HepG2 (cell line): ENCODE data around the gene GRIK4. TPM values are rescaled to one million over a fixed set of nuclear protein-coding genes. Genes with fewer than 3 reads are reported as not detected.
"Not testable (repeated sequence)": the region's sequence is repeated elsewhere in the genome, so short reads cannot be mapped to it uniquely, and the experiment has no call there.

ENCODE experiments used
- ATAC-seq: fragments of 200-7000 bp; cut with Tn5 transposase; 3 replicates; pipeline ENCODE4 v1.9.1; 2020; ENCODE audit warnings: mild to moderate bottlenecking, moderate library complexity
- BruUV-seq: library from RNA; stranded (reverse); fragments of 400-500 nt; replicated peaks from 2 replicates; lab custom pipeline; 2021; lab: Mats Ljungman, UMichigan
- CTCF ChIA-PET: fragments of 300-600 bp; formaldehyde crosslinking; extraction: SDS; loops from one replicate; lab custom pipeline; 2021; ENCODE audit warnings: low total read pairs, inconsistent platforms, low intra/inter-chr PET ratio; lab: Yijun Ruan, JAX
- POLR2A ChIA-PET: fragments of 350-600 bp; sonication (Branson Sonifier 250); formaldehyde crosslinking; loops from one replicate; lab custom pipeline; 2020; ENCODE audit warnings: antibody characterized with exemption, inconsistent platforms; lab: Yijun Ruan, JAX
- DNase-seq: peaks from one replicate; pipeline ENCODE4 v3.0.0-alpha.2; 2015; ENCODE audit warnings: low spot score
- FAIRE-seq: peaks from 3 replicates; lab custom pipeline; 2011; peaks lifted over from hg19 to GRCh38; lab: Jason Lieb, UNC
- H2AFZ ChIP-seq: one replicate; pipeline ENCODE4 v1.6.1; 2011; ENCODE audit warnings: low read length, inconsistent platforms
- H3K27ac ChIP-seq: fragments of 300-600 bp; 3 replicates; pipeline ENCODE4 v1.8.0; 2011; ENCODE audit warnings: mixed run types, mild to moderate bottlenecking, mixed read lengths, low read length, inconsistent platforms; ENCODE audit not compliant: insufficient read depth; ENCODE audit errors: extremely low read length
- H3K27me3 ChIP-seq, 2 experiments: fragments of 200-600 bp in 1 of 2; 2 replicates in 1 of 2; 3 replicates in 1 of 2; pipeline versions ENCODE4 v1.6.0 to v1.8.0; 2011; ENCODE audit warnings: low read length in 2 of 2, mild to moderate bottlenecking in 2 of 2, moderate library complexity in 2 of 2, inconsistent platforms in 1 of 2; ENCODE audit not compliant: insufficient read depth in 2 of 2, control insufficient read depth in 1 of 2
- H3K36me3 ChIP-seq, 2 experiments: fragments of 200-600 bp in 1 of 2; replicated peaks in 1 of 2; 2 replicates in 1 of 2; 3 replicates in 1 of 2; pipeline versions ENCODE4 v1.5.1 to v1.8.0; 2011; ENCODE audit warnings: low read length in 2 of 2, inconsistent platforms in 1 of 2; ENCODE audit not compliant: insufficient read depth in 2 of 2, control insufficient read depth in 1 of 2
- H3K4me1 ChIP-seq: 2 replicates; pipeline ENCODE4 v1.5.1; 2012; ENCODE audit warnings: low read length, inconsistent platforms; ENCODE audit not compliant: insufficient read depth
- H3K4me2 ChIP-seq: 2 replicates; pipeline ENCODE4 v1.6.0; 2011; ENCODE audit warnings: low read depth, low read length, inconsistent platforms
- H3K4me3 ChIP-seq, 3 experiments: fragments of 200-600 bp in 1 of 3; sonication (generic), shearing (Covaris generic) in 1 of 3; replicated peaks in 1 of 3; 2 replicates each; pipeline ENCODE4 v1.5.1; 2011 to 2016; ENCODE audit warnings: low read length in 3 of 3, inconsistent platforms in 2 of 3, low read depth in 2 of 3, mild to moderate bottlenecking in 2 of 3, control low read depth in 1 of 3, mixed read lengths in 1 of 3; ENCODE audit not compliant: insufficient read depth in 1 of 3
- H3K79me2 ChIP-seq: one replicate; pipeline ENCODE4 v1.6.1; 2011; ENCODE audit warnings: low read length, inconsistent platforms; ENCODE audit not compliant: insufficient read depth
- H3K9ac ChIP-seq: 2 replicates; pipeline ENCODE4 v1.6.0; 2011; ENCODE audit warnings: mild to moderate bottlenecking, low read depth, low read length, inconsistent platforms; ENCODE audit not compliant: insufficient read depth
- H3K9me3 ChIP-seq: 2 replicates; pipeline ENCODE4 v1.5.1; 2012; ENCODE audit warnings: mild to moderate bottlenecking, low read length
- H4K20me1 ChIP-seq: 2 replicates; pipeline ENCODE4 v1.6.0; 2011; ENCODE audit warnings: inconsistent platforms, mild to moderate bottlenecking, low read length, moderate library complexity; ENCODE audit not compliant: insufficient read depth
- ATF7 ChIP-seq, 2 experiments: fragments of 450-650 bp in 1 of 2; sonication (generic) in 1 of 2; formaldehyde crosslinking in 1 of 2; IDR thresholded peaks; 2 replicates each; pipeline versions ENCODE4 v1.4.0 to v1.6.1; 2016 to 2020; ENCODE audit warnings: antibody characterized with exemption in 1 of 2, mild to moderate bottlenecking in 1 of 2, missing genetic modification reagents in 1 of 2
- CREB1 ChIP-seq, 2 experiments: fragments of 450-650 bp in 1 of 2; IDR thresholded peaks; 2 replicates each; pipeline ENCODE4 v1.6.1; 2016 to 2017; ENCODE audit warnings: control low read depth in 1 of 2, mild to moderate bottlenecking in 1 of 2, missing compliant biosample characterization in 1 of 2, missing genetic modification characterization in 1 of 2
- POLR2AphosphoS2 ChIP-seq: IDR thresholded peaks from 2 replicates; pipeline ENCODE4 v1.6.1; 2011; ENCODE audit warnings: low read depth, low read length, improper control_type of control experiment
- WGBS: methylation state at CpG from one replicate; pipeline ENCODE4 v1.1.6; 2017; ENCODE audit warnings: low lambda C conversion rate; 5-methylcytosine and 5-hydroxymethylcytosine counted together
- in situ Hi-C: cut with HindIII; loops from 2 replicates; pipeline ENCODE4 v1.10.0; 2017; ENCODE audit warnings: low pct_unique_long_range_greater_than_20kb; ENCODE audit not compliant: extremely low pct_ligation_motif_present
- intact Hi-C: fragments of 100-400 bp; cut with micrococcal nuclease; formaldehyde crosslinking; loops from one replicate; pipeline ENCODE4 v1.10.0; 2022; ENCODE audit not compliant: unreplicated experiment
- polyA plus RNA-seq, 8 experiments: library from polyadenylated mRNA; depleted of rRNA in 3 of 8; stranded (reverse) in 7 of 8; unstranded in 1 of 8; fragments of >200 nt; fragmentation: Illumina TruSeq in 4 of 8; extraction: Trizol in 4 of 8; gene quantifications; 2 replicates each; pipeline versions ENCODE4 v1.2.1 to v1.2.3, GENCODE V29; 2011 to 2016; ENCODE audit warnings: low read depth in 4 of 8, missing spikeins in 1 of 8, mixed read lengths in 1 of 8; ENCODE audit not compliant: insufficient read depth in 1 of 8
- total RNA-seq, 5 experiments: library from RNA; depleted of rRNA; stranded (reverse); fragments of >200 nt; fragmentation: Illumina TruSeq; extraction: Trizol; gene quantifications; 2 replicates each; pipeline ENCODE4 v1.2.3, GENCODE V29; 2016; ENCODE audit warnings: low read depth in 1 of 5

Gene GRIK4
- total and polyA plus RNA-seq, 2 of the 13 experiments (the other 11 are each of a cell fraction or from before 2014, with no cell fraction given): 0.04 to 0.07 TPM

GRCh38 chr11:120787224-120787623 lies 275.7 kb downstream of the GRIK4 start:
- H3K9me3 ChIP-seq, H3K79me2 ChIP-seq, FAIRE-seq, H3K9ac ChIP-seq, BruUV-seq, CTCF ChIA-PET, DNase-seq, H3K36me3 ChIP-seq, POLR2A ChIA-PET, H3K4me2 ChIP-seq, in situ Hi-C loops, intact Hi-C loops, H3K4me1 ChIP-seq, H3K27ac ChIP-seq, H3K4me3 ChIP-seq, H2AFZ ChIP-seq, ATAC-seq, H4K20me1 ChIP-seq: not testable (repeated sequence)
- WGBS: 62% methylated on average over 8 of the region's 9 CpGs
- H3K27me3 ChIP-seq: peaks cover 0 to 24% of the 10 kb centered on the region in 2 experiments; a peak in 1 of 5 replicates

- no peak overlapping the region for H3K27ac ChIP-seq
- ChIA-PET CTCF (no interaction called here), POLR2A (no interaction called here)
- H2AFZ ChIP-seq: no peak overlapping the region
- intact Hi-C loops (no loop called here), in situ Hi-C loops (no loop called here)
- DNase-seq (no peak), FAIRE-seq (no peak), ATAC-seq (no peak)
- 41% methylated on average over 9 of the region's 9 CpGs for WGBS
- H3K9me3 ChIP-seq: no peaks in the 10 kb centered on the region
- H3K4me1 ChIP-seq: no peaks in the 10 kb centered on the region
- TF ChIP-seq ATF7 (IDR thresholded peaks at IDR 0.05): peak; percentile 99
- no peak for TF ChIP-seq ATF7 (CRISPR knock-in tag; IDR thresholded peaks at IDR 0.05)
- peak; percentile 98 for TF ChIP-seq CREB1 (IDR thresholded peaks at IDR 0.05)
- no peak for TF ChIP-seq CREB1 (CRISPR knock-in tag; IDR thresholded peaks at IDR 0.05)
- no peak for TF ChIP-seq POLR2AphosphoS2
- H3K9ac ChIP-seq: no peak overlapping the region
- BruUV-seq: no TSS peak
- no peak overlapping the region for H3K4me3 ChIP-seq
- no peak overlapping the region for H3K4me2 ChIP-seq
- no peaks in the 10 kb centered on the region for H4K20me1 ChIP-seq
- H3K36me3 ChIP-seq: no peaks in the 10 kb centered on the region
- H3K79me2 ChIP-seq: no peaks in the 10 kb centered on the region
- peaks cover 0 to 32% of the 10 kb centered on the region in 2 experiments; a peak in 3 of 5 replicates for H3K27me3 ChIP-seq
Observed at GRCh38 chr11:120789391-120789790, 277.8 kb downstream of the GRIK4 start.
